ENCODE data around the gene THBS2. TPM values are rescaled to one million over a fixed set of nuclear protein-coding genes. Genes with fewer than 3 reads are reported as not detected.

Gene THBS2
- total RNA-seq, 4 donors from 2014 or later: 12.0 to 74.7 (median 16.4) TPM

DNA sequence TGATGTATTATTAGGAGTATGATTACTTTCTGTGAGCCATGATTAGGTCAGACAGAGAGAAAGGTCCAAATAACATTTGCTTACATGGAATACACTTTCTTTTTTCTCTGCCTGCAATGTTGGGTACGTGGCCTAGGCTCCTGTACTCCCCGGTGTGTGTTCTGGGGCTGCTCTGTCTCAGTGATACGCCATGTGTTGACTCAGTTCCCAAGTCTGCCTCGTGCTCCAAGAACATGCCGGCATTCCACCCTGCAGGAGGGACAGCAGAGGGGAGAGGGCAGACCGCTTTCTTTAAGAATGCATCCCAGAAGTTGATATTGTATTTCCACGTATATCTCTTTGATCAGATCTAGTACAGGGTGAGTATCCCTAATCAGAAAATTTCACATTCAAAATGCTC lies 33.3 kb upstream of the THBS2 start:
- no peak for DNase-seq
- intact Hi-C loops (cut with DNase I): no loop called here
- 83 to 85% methylated on average over 7 of the region's 7 CpGs for WGBS, 2 donors

DNA sequence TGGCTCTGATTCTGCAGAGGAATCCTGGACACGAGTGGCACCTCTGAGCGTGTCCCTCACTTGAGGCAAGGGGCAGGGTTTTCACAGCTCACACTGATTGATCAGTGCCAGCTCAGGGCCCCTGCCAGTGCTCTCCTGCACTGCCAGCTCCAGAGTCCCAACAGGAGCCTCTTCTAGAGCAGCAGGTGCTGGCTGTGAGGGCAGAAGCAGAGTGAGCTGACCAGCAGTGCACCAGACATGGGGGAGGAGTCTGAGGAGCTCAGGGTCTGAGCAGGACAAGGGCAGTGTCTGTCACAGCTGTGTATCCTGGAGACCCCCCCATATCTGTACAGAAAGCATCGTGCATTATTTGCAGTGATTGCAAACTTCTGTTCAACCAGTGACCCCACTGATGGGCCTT lies 31.5 kb upstream of the THBS2 start:
- DNase-seq: no peak
- Histone ChIP-seq H3K36me3 (no peaks in the 10 kb centered on the region), H3K27me3 (no peaks in the 10 kb centered on the region), H3K27ac (no peak overlapping the region), H3K9me3 (no peaks in the 10 kb centered on the region), H3K4me1 (no peaks in the 10 kb centered on the region), H3K4me3 (replicated peaks in 1 of 3) (no peak overlapping the region)
- intact Hi-C loops (cut with DNase I): no loop called here
- WGBS, 2 donors: 65 to 75% methylated on average over 3 of the region's 3 CpGs
- TF ChIP-seq POLR2A (IDR thresholded peaks at IDR 0.05): no peak
- TF ChIP-seq, protein P1, sequence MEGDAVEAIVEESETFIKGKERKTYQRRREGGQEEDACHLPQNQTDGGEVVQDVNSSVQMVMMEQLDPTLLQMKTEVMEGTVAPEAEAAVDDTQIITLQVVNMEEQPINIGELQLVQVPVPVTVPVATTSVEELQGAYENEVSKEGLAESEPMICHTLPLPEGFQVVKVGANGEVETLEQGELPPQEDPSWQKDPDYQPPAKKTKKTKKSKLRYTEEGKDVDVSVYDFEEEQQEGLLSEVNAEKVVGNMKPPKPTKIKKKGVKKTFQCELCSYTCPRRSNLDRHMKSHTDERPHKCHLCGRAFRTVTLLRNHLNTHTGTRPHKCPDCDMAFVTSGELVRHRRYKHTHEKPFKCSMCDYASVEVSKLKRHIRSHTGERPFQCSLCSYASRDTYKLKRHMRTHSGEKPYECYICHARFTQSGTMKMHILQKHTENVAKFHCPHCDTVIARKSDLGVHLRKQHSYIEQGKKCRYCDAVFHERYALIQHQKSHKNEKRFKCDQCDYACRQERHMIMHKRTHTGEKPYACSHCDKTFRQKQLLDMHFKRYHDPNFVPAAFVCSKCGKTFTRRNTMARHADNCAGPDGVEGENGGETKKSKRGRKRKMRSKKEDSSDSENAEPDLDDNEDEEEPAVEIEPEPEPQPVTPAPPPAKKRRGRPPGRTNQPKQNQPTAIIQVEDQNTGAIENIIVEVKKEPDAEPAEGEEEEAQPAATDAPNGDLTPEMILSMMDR (IDR thresholded peaks at IDR 0.05): no peak

More for the DNA sequence above, 33.3 kb upstream of the THBS2 start:
- Histone ChIP-seq H3K27me3 (no peaks in the 10 kb centered on the region), H3K4me3 (replicated peaks in 1 of 3) (no peak overlapping the region), H3K36me3 (no peaks in the 10 kb centered on the region), H3K9me3 (no peaks in the 10 kb centered on the region), H3K27ac (no peak overlapping the region), H3K4me1 (no peaks in the 10 kb centered on the region)
- no peak for TF ChIP-seq POLR2A (IDR thresholded peaks at IDR 0.05)
- TF ChIP-seq, protein P1 (IDR thresholded peaks at IDR 0.05): no peak

DNA sequence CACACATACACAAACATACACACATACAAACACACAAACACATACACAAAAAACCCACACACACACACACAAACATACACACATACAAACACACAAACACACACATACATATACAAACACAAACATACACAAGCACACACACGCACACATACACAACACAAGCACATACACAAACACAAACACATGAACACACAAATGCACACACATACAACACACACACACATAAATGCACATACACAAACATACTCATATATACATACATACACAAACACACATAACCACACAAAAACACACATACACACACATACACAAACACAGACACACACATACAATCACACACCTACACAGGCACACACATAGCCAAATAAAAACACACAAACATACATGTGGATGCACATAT lies 30.3 kb upstream of the THBS2 start:
- Histone ChIP-seq H3K4me3 (replicated peaks in 1 of 3) (no peak overlapping the region), H3K36me3 (no peaks in the 10 kb centered on the region), H3K27me3 (no peaks in the 10 kb centered on the region), H3K4me1 (no peaks in the 10 kb centered on the region), H3K27ac (no peak overlapping the region), H3K9me3 (no peaks in the 10 kb centered on the region)
- no peak for TF ChIP-seq POLR2A (IDR thresholded peaks at IDR 0.05)
- TF ChIP-seq, protein P1 (IDR thresholded peaks at IDR 0.05): no peak
- no peak for DNase-seq
- 97 to 100% methylated on average over 1 of the region's 1 CpG for WGBS, 2 donors
- intact Hi-C loops (cut with DNase I): no loop called here

DNA sequence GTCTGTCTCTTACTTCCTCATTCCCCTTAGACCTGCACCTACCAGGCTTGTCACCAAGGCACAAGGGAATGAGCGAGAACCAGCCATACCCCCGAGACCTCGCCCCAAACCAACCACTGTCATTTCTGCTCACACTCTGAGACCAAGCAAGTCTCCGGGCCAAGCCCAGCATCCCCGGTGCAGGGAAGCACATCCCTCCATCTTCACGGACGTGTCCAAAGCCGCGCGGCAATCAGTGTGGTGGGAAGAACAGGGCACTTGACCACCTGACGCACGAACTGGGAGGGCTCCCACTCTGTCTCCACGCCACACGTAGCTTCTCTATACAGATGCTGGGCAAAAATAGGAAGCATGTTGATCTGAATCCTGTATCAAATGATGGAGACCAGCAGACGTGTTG lies 28.4 kb upstream of the THBS2 start:
- no peak for DNase-seq
- Histone ChIP-seq H3K27me3 (no peaks in the 10 kb centered on the region), H3K9me3 (no peaks in the 10 kb centered on the region), H3K4me3 (replicated peaks in 1 of 3) (no peak overlapping the region), H3K4me1 (no peaks in the 10 kb centered on the region), H3K36me3 (no peaks in the 10 kb centered on the region), H3K27ac (no peak overlapping the region)
- TF ChIP-seq, protein P1 (IDR thresholded peaks at IDR 0.05): no peak
- TF ChIP-seq POLR2A (IDR thresholded peaks at IDR 0.05): no peak
- intact Hi-C loops (cut with DNase I): no loop called here
- 93 to 95% methylated on average over 15 of the region's 15 CpGs for WGBS, 2 donors

DNA sequence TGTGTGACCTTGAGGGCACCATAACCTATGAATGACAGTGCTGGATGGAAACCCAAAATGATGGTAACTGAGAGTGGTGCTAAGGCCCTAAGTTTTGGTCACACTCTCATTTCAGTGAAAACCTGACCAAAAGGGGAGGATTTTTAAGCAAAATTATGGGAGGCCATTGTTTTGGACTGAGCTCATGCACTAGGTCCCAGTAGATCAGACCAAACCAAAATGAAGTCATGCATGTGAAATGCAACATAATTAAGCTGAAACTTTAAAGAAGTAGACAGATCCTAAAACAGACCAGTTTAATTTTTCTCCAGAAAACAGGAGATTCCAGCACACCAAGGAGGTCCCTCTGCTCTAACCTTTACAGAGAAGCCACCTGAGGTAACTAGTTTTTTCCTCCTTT lies 24.0 kb upstream of the THBS2 start:
- Histone ChIP-seq H3K36me3 (no peaks in the 10 kb centered on the region), H3K9me3 (no peaks in the 10 kb centered on the region), H3K27me3 (no peaks in the 10 kb centered on the region), H3K27ac (no peak overlapping the region), H3K4me3 (replicated peaks in 1 of 3) (no peak overlapping the region), H3K4me1 (no peaks in the 10 kb centered on the region)
- intact Hi-C loops (cut with DNase I): no loop called here
- DNase-seq: no peak
- TF ChIP-seq, protein P1 (IDR thresholded peaks at IDR 0.05): no peak
- no peak for TF ChIP-seq POLR2A (IDR thresholded peaks at IDR 0.05)

All from thyroid gland (tissue), 4 donors.